Measurements from ENCODE around the gene SRMS.
A peak's percentile ranks its signal among the peaks of the same experiment; 100 is the strongest.

Gene SRMS, protein sequence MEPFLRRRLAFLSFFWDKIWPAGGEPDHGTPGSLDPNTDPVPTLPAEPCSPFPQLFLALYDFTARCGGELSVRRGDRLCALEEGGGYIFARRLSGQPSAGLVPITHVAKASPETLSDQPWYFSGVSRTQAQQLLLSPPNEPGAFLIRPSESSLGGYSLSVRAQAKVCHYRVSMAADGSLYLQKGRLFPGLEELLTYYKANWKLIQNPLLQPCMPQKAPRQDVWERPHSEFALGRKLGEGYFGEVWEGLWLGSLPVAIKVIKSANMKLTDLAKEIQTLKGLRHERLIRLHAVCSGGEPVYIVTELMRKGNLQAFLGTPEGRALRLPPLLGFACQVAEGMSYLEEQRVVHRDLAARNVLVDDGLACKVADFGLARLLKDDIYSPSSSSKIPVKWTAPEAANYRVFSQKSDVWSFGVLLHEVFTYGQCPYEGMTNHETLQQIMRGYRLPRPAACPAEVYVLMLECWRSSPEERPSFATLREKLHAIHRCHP

DNA sequence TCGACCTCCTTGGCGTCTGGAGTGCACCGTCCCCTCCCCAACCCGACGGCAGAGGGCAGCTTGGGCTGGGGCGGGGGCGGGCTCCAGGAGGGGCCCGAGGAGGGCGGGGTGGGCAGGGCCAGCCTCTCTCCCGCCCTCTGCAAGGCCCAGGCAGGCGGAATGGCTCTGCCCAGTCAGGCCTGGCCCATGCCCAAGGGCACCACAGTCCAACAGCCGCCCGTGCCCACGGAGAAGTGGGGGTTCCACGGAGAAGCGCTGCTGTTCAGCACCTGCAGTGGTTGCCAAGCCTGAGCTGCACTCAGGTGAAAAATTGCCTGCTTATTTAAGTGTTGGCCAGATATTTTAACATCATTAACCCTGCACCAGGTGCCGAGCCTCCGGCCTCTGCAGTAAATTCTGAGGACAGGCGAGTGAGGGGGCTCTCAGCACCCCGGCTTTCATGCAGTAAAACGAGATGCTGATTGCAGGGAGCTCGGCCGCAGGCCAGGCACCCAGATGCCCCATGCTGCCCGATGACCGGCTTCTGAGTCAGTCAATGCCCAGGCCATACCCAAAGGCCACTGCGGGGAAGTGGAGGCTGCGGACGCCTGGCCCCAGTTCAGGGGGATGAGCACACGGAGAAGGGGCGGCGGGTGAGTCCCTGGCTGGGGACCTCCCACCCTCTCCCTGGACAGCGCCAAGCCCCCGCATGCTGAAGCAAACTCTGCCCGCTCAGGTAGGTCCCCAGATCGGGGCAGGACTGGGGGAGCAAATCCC, at the start of gene SRMS:
Gene SRMS (minus strand): TSS at position 25 of the 756 bp plus-strand sequence. CDS start 286 bp downstream, outside the sequence.
- no peak for DNase-seq (ENCODE audit: low spot score)

DNA sequence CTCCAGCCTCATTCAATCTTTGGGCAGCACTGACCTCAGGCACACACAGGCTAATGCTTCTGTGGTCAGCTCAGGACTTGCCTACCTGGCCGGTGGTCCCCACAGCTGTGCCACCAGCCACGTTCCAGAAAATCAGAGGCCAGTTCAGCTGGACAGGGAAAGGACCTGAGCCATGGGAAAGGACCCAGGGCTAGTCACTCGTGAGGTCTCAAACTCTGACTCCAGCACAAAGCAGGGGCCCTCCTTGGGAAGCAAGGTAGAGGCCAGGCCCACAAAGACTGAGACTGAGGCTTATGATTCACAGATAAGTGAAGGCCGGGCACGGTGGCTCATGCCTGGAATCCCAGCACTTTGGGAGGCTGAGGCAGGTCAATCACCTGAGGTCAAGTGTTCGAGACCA, 48.9 kb upstream of the SRMS start:
- no peak for DNase-seq (ENCODE audit: low spot score)

DNA sequence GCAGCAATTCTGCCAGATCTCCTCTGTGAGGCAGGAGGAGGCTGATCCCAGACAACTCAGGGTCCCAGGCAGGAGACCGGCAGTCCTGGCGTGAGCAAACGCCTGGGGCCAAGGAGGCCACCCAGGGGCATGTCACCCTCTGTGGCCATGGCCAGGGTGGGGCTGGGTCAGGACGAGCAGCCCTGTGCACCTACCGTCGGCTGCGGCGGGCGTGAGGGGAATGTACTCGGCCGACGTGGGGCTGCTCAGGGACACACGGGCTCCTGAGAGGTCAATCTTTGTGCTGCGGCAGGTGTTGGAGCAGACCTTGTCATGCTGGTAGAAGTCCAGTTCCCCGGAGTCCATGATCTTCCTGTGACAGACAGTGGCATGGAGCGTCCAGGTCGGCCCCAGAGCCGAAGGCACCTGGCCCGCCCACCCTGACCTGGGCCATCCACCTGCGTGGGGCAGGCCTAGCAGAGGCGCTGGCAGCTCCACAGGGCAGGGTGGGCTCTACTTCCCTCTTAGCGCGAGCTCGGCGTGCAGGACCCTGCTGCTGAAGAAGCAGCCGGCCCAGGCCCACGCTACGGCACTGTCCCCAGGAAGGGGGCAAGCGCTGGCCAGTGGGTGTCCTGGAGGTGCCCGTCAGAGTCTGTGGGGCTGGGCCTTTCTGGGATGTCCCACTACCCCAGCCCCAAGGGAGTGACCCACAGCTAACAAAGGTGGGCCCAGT, 48.0 kb upstream of the SRMS start:
- no peak for DNase-seq (ENCODE audit: low spot score)

DNA sequence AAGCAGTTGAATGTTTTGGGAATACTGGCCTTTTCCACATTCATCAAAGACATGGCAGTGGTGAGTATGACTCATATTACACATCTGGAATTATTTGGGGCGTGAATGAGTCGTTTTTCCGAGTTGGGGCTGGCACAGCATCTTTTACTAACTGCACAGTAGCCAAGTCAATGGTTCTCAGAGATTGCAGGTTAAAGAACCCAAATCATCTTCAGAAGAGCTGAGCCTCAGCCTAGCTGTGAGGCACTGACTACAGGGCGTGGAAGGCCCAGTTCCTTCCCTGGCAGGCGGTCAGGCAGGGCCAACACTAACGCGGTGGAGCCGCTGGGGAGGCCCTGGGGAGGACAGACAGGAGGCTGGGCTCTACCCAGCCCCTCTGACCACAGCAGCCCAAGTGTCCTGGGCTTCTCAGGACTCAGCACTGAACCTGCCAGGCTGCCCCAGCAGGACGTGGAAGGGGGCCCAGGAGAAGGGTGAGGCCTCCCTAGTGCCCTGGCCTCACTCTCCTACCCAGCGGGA, 46.6 kb upstream of the SRMS start:
- no peak for DNase-seq (ENCODE audit: low spot score)

DNA sequence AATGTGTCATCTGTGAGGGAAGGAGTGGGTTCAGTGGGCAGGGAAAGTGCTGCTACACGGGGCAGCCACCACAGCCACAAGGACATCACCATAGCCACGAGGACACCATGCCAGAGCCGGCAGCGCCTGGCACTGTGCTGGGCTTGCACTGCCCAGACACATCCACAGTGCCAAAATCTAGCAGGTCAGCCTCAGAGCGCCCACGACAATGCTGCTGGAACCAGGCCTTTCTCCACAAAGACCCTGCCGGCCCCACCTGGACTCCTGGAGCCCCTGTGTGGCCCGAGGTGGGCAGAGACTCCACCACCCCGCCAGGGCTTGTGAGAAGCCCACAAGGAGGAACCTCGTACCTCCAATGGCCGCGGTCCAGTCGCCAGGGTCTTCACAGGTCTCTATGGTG, 45.1 kb upstream of the SRMS start:
- DNase-seq (ENCODE audit: low spot score) = no peak

DNA sequence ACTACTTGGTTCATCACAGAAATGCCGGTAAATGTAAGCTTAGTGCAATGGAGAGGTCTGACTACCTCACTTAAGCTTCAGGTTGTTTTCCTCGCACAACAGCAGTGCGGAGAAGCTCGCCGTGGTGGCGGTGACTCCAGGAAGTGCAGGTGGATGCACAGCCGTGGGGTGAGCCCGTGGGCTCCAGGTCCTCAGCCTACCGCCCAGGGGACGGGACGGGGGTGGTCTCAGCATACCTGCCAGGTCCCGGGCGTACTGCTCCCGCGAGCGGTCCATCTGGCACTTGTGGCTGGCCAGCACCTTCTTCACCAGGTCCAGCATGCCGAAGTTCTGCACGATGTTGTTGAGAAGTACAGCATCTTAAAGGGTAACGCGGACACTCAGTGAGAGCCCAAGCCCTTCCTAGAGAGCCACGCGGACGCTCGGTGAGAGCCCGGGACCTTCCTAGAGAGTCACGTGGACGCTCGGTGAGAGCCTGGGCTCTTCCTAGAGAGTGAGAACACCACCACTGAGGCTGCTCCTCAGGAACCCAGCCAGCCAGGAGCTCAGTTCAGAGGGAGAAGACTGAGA, 44.3 kb upstream of the SRMS start:
- DNase-seq (ENCODE audit: low spot score) = no peak

DNA sequence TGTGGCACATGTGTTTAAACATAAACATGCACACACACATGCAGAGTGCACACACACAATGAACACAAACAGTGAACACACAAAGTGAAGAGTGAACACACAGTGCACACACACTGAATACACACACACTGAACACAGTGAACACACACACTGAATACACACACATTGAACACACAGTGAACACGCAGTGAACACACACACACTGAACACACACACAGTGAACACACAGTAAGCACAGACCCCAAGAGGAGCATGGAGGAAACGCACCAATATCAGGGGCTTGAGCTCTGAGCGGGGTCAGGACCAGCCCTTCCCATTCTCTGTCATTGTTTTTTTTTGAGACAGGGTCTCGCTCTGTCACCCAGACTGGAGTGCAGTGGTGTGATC, 43.6 kb upstream of the SRMS start:
- no peak for DNase-seq (ENCODE audit: low spot score)

DNA sequence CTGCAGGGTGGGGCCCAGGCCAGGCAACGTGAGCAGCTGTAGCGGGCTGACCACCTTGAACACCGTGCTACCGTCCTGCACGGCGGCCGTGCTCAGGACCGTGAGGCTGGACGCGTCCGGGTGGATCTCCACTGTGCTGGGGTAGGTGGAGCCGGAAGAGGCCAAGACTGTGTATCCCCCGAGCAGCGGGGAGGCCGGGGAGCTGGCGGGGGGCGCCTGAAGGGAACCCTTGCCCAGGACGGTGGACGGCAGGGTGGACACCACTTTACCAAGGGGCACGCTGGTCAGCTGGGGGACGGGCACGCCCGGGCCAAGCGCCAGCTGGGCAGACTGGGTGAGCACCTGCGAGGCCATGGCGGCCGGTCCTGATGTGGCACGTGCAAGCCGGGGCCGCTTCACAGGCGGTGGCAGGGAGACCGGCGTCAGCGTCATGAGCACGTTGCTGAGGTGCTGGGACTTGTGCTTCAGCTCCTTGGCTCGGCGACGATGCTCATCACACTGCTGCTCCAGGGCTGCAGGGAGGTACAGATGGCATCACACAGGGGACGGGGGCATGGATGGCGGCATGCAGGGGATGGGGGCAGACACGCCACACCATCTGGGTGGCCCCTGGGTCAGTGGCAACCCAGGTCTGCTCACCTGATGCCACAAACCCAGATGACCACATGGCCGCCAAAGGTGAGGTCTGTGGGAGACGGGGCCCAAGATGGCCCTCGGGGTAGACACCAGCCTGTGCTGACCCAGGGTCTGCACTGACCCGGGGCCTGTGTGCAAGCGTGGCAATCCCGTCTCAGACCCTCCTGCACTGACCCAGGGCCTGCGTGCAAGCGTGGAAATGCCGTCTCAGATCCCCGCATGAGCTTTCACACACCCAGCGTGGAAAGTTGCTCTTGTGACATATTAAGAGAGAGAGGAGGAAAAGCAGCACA, 42.9 kb upstream of the SRMS start:
- no peak for DNase-seq (ENCODE audit: low spot score)

DNA sequence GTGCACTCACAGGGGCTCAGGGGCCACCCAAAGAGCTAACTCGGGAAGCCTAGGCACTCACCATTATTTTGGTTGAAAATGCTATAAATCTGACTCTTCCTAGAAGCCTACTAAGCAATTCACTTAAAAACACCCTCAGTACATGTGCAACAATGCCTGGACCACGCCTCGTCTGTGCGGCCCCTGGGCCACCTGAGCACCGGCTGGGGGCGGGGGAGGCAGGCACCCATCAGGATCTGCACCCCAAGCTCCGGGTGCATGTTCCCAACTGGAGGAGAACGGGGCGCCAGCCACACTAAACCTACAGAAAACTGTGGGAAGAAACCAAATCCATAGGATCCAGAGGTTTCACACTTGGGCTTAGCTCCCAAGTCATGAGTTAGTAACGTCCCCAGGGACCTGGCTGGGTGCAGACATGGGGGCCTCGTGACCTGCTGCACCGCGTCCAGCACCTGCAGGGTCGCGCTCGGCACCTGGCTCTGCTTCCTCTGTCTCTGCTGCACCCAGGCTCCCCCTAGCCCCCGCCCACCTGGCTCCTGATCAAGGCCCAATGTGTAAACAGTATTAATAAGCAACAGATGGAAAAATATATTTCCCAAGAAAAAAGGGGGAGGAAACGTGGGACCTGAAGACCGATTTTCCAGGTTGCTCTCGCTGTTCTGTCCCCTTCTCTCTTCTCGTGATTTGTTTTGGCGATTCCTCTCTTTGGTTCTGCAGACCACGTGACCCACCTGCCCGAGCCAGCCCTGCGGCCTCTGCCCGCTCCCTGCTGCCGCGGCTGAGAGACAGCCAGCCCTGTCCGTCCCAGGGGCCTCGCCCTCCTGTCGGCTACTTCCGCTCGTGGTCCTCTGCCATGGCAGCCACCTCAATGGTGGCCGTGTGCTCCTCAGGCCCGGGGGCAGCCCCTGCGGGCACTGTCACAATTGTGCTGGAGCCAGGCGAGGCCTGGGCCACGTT, 42.0 kb upstream of the SRMS start:
- DNase-seq (ENCODE audit: low spot score) = no peak

DNA sequence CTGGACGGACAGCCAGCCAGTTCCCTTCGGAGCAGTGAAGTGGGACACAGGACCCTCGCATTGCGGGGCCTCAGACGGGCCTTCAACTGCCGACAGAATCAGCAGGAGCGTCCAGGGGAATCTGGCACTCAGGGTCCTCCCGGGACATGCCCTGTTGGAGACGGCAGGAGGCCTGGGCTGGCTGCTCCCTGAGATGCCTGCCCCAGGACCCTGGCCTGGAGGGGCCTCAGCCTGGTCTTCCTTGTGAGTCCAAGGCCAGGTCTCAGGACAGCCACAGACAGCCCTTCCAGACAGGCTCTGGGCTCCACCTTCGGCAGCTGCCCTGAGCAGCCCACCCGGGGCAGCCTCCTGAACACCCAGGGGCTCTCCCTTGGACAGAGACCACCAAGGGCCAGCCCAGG, 41.1 kb upstream of the SRMS start:
- no peak for DNase-seq (ENCODE audit: low spot score)

DNA sequence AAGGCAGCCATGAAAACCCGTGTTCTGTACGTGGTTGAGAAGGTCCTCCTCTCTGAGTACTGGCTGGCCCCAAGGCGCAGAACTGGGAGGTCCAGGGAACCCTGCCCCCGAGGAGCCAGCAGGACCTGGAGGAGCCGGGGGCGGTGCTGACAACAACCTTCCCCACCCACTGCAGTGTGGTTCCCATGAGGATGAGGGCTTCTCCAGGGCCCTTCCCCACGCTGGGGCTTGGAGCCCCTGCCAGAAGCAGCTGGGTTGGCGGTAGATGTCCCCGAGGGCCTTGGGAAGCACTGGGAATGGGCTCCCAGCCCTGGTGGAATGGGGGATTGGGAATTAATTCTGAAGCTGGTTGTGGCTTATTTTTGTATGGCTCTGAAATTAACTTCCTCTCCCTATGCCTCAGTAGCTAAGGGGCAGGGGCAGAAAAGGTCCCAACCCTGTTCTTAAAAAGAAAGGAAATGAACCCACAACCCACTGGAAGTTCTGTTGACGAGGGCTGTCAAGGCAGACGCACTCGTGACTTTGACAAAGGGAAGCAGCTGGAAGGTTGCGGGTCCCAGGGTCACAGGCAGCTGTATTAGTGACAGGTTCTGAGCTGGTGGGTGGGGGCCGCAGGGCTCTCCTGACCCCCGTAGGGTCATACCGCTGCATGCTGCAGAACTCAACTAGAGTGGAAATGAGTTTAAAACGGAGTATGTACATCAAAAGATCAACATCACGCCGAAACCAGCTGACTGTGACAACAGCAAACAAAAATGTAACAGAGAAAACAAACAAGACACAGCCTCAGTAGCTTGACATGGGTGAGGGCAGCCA, 40.4 kb upstream of the SRMS start:
- DNase-seq (ENCODE audit: low spot score) = no peak

DNA sequence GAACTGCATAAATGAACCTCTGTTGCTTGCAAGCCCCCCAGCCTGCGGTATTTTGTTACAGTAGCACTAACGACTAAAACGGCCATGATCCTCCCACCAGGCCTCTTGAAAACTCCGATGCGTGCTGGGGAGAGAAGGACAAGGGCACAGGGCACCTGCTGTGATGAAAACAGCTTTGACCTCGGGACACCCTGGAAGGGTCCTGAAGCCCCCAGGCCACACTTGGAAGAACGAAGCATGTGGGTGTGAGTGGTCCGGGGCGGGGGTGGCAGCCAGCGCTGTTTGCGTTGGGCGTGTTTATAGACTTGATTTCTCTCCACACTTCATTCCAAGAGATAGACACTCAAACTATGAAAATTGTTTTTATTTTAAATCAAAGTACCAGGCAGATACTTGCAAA, 39.7 kb upstream of the SRMS start:
- DNase-seq (ENCODE audit: low spot score) = no peak

DNA sequence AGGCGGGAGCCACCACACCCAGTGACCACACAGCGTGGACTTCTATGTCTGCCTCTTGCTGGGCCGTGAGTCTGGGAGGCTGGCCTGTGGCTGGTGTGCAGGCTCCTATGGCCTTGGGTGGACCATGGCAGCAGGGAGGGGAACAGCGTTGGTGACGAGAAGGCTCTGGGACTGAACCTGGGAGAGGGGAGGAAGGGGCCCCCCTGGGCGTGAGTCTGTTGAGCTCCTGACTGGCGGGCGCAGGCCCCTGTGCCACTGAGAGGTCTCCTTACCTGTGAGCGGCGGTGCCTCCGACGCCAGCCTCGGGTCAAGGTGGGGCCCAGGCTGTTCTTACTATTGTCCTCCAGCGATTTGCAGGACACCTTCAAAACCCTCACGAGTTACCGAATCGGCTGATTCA, 39.2 kb upstream of the SRMS start:
- DNase-seq (ENCODE audit: low spot score) = no peak

DNA sequence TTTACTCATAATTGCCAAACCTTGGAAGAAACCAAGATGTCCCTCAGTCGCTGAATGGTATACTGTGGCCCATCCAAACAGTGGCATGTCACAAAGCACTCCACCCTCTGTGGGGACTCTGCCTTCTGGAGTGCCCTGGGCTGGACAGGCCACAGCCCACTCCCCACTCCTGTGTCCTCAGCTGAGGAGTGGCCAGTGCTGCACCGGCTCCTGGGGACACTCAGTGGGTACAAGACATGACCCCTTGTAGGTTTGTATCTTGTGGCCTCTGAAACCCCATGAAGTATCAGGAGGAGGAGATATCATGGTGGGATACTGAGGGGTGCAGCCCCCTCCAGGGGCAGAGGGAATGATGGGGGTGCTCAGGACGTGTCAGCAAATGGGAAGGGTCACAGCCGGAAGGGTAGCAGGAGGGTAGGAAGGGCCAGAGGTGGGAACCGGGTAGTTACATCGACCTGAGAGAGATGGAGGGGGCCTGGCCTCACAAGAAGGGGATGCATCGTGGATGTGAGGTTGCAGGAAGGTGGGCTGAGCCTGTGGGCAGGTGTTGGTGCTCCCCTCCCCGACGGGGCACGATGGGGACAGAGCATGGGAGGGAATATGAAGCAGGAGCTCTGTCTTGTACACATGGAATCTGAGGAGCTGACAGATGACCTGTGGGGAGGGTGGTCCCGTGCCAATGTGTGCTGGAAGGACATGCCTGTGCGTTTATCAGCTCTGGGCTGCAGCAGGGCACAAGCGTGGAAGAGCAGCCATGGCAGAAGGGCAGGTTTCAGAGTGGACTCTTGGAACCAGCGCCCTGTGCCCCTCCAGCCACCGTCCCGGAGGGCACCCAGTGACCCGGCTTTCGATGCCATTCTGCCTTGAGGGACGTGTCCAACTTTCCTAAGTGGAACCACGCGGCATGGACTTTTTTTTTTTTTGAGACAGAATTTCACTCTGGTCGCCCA, 38.3 kb upstream of the SRMS start:
- no peak for DNase-seq (ENCODE audit: low spot score)

DNA sequence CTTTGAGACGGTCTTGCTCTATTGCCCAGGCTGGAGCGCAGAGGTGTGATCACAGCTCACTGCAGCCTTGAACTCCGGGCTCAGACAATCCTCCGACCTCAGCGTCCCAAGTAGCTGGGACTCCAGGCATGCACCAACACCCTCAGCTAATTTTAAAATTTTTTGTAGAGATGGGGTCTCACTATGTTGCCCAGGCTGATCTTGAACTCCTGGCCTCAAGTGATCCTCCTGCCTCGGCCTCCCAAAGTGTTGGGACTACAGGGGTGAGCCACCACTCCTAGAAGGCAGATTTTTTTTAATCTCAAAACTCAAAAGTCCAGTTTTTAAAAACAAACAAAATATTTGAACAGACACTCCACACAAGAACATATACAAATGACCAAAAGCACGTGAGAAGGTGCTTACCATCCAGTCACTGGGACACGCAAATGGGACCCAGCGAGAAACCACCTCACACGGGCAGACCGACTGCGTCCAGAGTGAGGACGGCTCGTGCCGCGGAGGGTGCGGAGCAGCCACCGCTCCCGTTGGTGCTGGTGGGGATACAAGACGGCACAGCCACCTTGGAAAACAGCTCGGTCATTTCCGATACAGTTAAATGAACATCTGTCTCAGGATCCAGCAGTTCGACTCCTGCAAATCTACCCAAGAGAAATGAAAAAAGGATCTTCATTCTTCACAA, 35.0 kb upstream of the SRMS start:
- no peak for DNase-seq (ENCODE audit: low spot score)

DNA sequence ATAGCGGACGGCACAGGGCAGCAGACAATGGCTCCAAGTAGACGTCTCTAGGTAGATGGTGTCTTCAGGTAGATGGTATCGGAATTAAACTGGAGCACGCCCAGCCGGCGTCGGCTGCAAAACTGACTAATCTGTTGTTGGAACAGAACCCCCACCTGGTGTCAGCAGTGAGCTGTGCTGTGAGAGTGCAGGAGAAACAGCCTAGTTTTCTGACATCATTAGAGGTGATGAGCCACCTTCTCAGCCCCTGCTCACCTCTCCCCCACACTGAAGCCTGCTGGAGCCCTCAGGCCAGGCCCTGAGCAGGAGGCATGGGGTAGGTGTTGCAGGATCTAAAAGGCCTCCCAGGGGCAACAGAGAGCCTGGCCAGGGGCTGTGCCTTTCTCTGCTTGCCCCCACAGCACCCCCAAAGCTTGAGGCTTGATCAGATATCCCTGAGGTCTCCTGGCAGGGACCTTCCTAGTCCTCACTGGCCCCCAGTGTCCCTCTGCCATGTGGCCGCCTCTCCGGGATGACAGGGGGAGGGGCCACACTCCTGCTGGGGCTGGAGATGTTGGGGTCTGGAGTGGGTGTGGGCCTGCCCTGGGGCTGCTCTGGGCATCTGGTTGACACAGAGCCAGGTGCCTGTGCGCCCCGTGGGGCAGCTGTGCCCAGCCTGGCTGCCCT, 33.4 kb upstream of the SRMS start:
- peak; percentile 78 for DNase-seq (ENCODE audit: low spot score)
